GM23248 (cell line): ENCODE results near the gene SPA17. TPM values are rescaled to one million over a fixed set of nuclear protein-coding genes. Genes with fewer than 3 reads are reported as not detected.

Source experiments
- DNase-seq: peaks from one replicate; pipeline ENCODE4 v3.0.0-alpha.2; 2015
- H2AFZ ChIP-seq: fragments of 200-600 bp; sonication (generic); 2 replicates; pipeline ENCODE4 v1.6.1; 2016; ENCODE audit warnings: antibody characterized with exemption
- H3F3A ChIP-seq: fragments of 200-600 bp; sonication (generic); 2 replicates; pipeline ENCODE4 v1.6.1; 2016; ENCODE audit warnings: mild to moderate bottlenecking, antibody characterized with exemption, mixed run types; ENCODE audit not compliant: insufficient read depth
- H3K27ac ChIP-seq: fragments of 200-600 bp; sonication (generic); 2 replicates; pipeline ENCODE4 v1.5.1; 2016; ENCODE audit warnings: mild to moderate bottlenecking
- H3K27me3 ChIP-seq: fragments of 200-600 bp; sonication (generic); replicated peaks from 2 replicates; pipeline ENCODE4 v1.6.1; 2016; ENCODE audit warnings: mild to moderate bottlenecking; ENCODE audit not compliant: insufficient read depth
- H3K36me3 ChIP-seq: fragments of 200-600 bp; sonication (generic); 2 replicates; pipeline ENCODE4 v1.6.1; 2016; ENCODE audit warnings: low read depth, mild to moderate bottlenecking
- H3K4me1 ChIP-seq: fragments of 200-600 bp; sonication (generic); 2 replicates; pipeline ENCODE4 v1.6.1; 2016; ENCODE audit warnings: mild to moderate bottlenecking; ENCODE audit not compliant: insufficient read depth
- H3K4me2 ChIP-seq: fragments of 200-600 bp; sonication (generic); one replicate; pipeline ENCODE4 v1.6.1; 2016; ENCODE audit warnings: mild to moderate bottlenecking; ENCODE audit not compliant: unreplicated experiment
- H3K4me3 ChIP-seq: fragments of 200-600 bp; sonication (generic); 2 replicates; pipeline ENCODE4 v1.5.1; 2016; ENCODE audit warnings: mild to moderate bottlenecking
- H3K79me2 ChIP-seq: fragments of 200-600 bp; sonication (generic); 2 replicates; pipeline ENCODE4 v1.6.1; 2016; ENCODE audit warnings: mild to moderate bottlenecking; ENCODE audit not compliant: insufficient read depth
- H3K9ac ChIP-seq: fragments of 200-600 bp; sonication (generic); 2 replicates; pipeline ENCODE4 v1.6.1; 2016; ENCODE audit warnings: mild to moderate bottlenecking
- H3K9me2 ChIP-seq: fragments of 200-600 bp; sonication (generic); 2 replicates; pipeline ENCODE4 v1.6.1; 2016; ENCODE audit warnings: mixed run types, mild to moderate bottlenecking, moderate library complexity; ENCODE audit not compliant: insufficient read depth
- H3K9me3 ChIP-seq: fragments of 200-600 bp; sonication (generic); one replicate; pipeline ENCODE4 v1.6.1; 2017; ENCODE audit warnings: low read depth
- H4K20me1 ChIP-seq: fragments of 200-600 bp; sonication (generic); 2 replicates; pipeline ENCODE4 v1.6.0; 2016; ENCODE audit not compliant: insufficient read depth
- EZH2 ChIP-seq: fragments of 200-600 bp; sonication (generic); IDR thresholded peaks from 2 replicates; pipeline ENCODE4 v1.6.1; 2018; ENCODE audit warnings: antibody characterized with exemption, mild to moderate bottlenecking; ENCODE audit not compliant: insufficient read depth, poor library complexity, severe bottlenecking
- EZH2phosphoT487 ChIP-seq: fragments of 200-600 bp; sonication (generic); IDR thresholded peaks from 2 replicates; pipeline ENCODE4 v1.6.1; 2018; ENCODE audit warnings: antibody characterized with exemption, moderate library complexity, mild to moderate bottlenecking, low read depth; ENCODE audit not compliant: insufficient read depth
- WGBS, 2 experiments: methylation state at CpG; one replicate each; pipeline ENCODE4 v1.1.6; 2015 to 2017; ENCODE audit warnings: low lambda C conversion rate in 2 of 2, low coverage in 1 of 2; ENCODE audit errors: missing lambda C conversion rate in 2 of 2; 5-methylcytosine and 5-hydroxymethylcytosine counted together
- in situ Hi-C: fragments of 300-500 bp; cut with MboI; formaldehyde crosslinking; loops from 2 replicates; pipeline ENCODE4 v1.15.0; 2020
- polyA plus RNA-seq: library from polyadenylated mRNA; unstranded; fragments of >200 nt; fragmentation: Nextera tagmentation; extraction: Ambion mirVana; gene quantifications from 2 replicates; pipeline ENCODE4 v1.2.1, GENCODE V29; 2016
- total RNA-seq: library from RNA; depleted of rRNA; stranded (reverse); fragments of >200 nt; shearing (Covaris generic); gene quantifications from 2 replicates; pipeline ENCODE4 v1.2.3, GENCODE V29; 2014

Gene SPA17
- total and polyA plus RNA-seq, 2 experiments from 2014 or later, result 6.5 to 14.0 TPM

- no peaks in the 10 kb centered on the region for H4K20me1 ChIP-seq
Observed at GRCh38 chr11:124674571-124674970, 867 bp downstream of the SPA17 start.

GRCh38 chr11:124676386-124676785 is 2.7 kb downstream of the SPA17 start:
- TF ChIP-seq EZH2 (no peak), EZH2phosphoT487 (no peak)
- H3K9me2 ChIP-seq, result no peaks in the 10 kb centered on the region
- DNase-seq, result peak; percentile 78
- no peak overlapping the region for H3K9ac ChIP-seq
- no peaks in the 10 kb centered on the region for H3K9me3 ChIP-seq
- no peaks in the 10 kb centered on the region for H3F3A ChIP-seq
- H3K4me3 ChIP-seq, result 0 out of 2 replicates have a peak overlapping the region, but pooled peaks have one; percentile 3
- H4K20me1 ChIP-seq, result no peaks in the 10 kb centered on the region
- no peaks in the 10 kb centered on the region for H3K27me3 ChIP-seq
- H3K36me3 ChIP-seq, result no peaks in the 10 kb centered on the region
- 0 to 7% methylated on average over 2 of the region's 2 CpGs for WGBS, 2 experiments
- H2AFZ ChIP-seq, result peak overlapping the region; percentile 63
- no peaks in the 10 kb centered on the region for H3K79me2 ChIP-seq
- H3K4me1 ChIP-seq, result peaks cover 18% of the 10 kb centered on the region
- H3K4me2 ChIP-seq, result peak overlapping the region; percentile 10
- in situ Hi-C loops, result loop anchor here (10.0 kb wide), 1 partner anchor 88 kb away; the partner anchor contains the start of gene ESAM
- H3K27ac ChIP-seq, result no peak overlapping the region

More at GRCh38 chr11:124674571-124674970, 867 bp downstream of the SPA17 start:
- Histone ChIP-seq H3K9ac (peak overlapping the region; percentile 89), H3K4me3 (peak overlapping the region; percentile 89), H3F3A (no peaks in the 10 kb centered on the region), H3K27me3 (no peaks in the 10 kb centered on the region), H3K4me2 (peak overlapping the region; percentile 84), H2AFZ (peak overlapping the region; percentile 93), H3K4me1 (peaks cover 18% of the 10 kb centered on the region), H3K79me2 (no peaks in the 10 kb centered on the region), H3K27ac (peak overlapping the region; percentile 69), H3K36me3 (no peaks in the 10 kb centered on the region), H3K9me2 (no peaks in the 10 kb centered on the region), H3K9me3 (no peaks in the 10 kb centered on the region)
- DNase-seq, result no peak
- TF ChIP-seq EZH2, result no peak
- no peak for TF ChIP-seq EZH2phosphoT487
- WGBS, 2 experiments, result 89 to 91% methylated on average over 5 of the region's 5 CpGs
- in situ Hi-C loops, result loop anchor here (10.0 kb wide), 1 partner anchor 90 kb away; the partner anchor contains the start of gene ESAM

GRCh38 chr11:124678416-124678815 is 4.7 kb downstream of the SPA17 start:
- H3K9ac ChIP-seq, result no peak overlapping the region
- H3K36me3 ChIP-seq, result peaks cover 7% of the 10 kb centered on the region; the same call in 1 of the 2 replicates
- H3K27me3 ChIP-seq, result no peaks in the 10 kb centered on the region
- H3K27ac ChIP-seq, result no peak overlapping the region
- H3K4me1 ChIP-seq, result peaks cover 10% of the 10 kb centered on the region
- TF ChIP-seq EZH2phosphoT487, result no peak
- no peak for TF ChIP-seq EZH2
- DNase-seq, result no peak
- H2AFZ ChIP-seq, result no peak overlapping the region
- in situ Hi-C loops, result loop anchor here (10.0 kb wide), 1 partner anchor 86 kb away; the partner anchor contains the start of gene ESAM
- H3K4me3 ChIP-seq, result no peak overlapping the region
- H3K79me2 ChIP-seq, result no peaks in the 10 kb centered on the region
- WGBS, 2 experiments, result 71 to 73% methylated on average over 5 of the region's 5 CpGs
- H3K9me2 ChIP-seq, result no peaks in the 10 kb centered on the region
- H3F3A ChIP-seq, result no peaks in the 10 kb centered on the region
- H3K4me2 ChIP-seq, result no peak overlapping the region
- peaks cover 3% of the 10 kb centered on the region for H3K9me3 ChIP-seq
- no peaks in the 10 kb centered on the region for H4K20me1 ChIP-seq

GRCh38 chr11:124681421-124681820 is 7.7 kb downstream of the SPA17 start:
- in situ Hi-C loops, result no loop called here
- Histone ChIP-seq H3K4me2 (no peak overlapping the region), H3K9me2 (no peaks in the 10 kb centered on the region), H3K9ac (no peak overlapping the region), H3K9me3 (peaks cover 3% of the 10 kb centered on the region), H3K4me3 (no peak overlapping the region), H2AFZ (no peak overlapping the region), H3K79me2 (no peaks in the 10 kb centered on the region), H3K4me1 (peaks cover 5% of the 10 kb centered on the region), H4K20me1 (no peaks in the 10 kb centered on the region), H3F3A (no peaks in the 10 kb centered on the region), H3K36me3 (peaks cover 7% of the 10 kb centered on the region; the same call in 1 of the 2 replicates), H3K27me3 (no peaks in the 10 kb centered on the region), H3K27ac (no peak overlapping the region)
- no peak for DNase-seq
- WGBS, 2 experiments, result 96 to 98% methylated on average over 2 of the region's 2 CpGs
- TF ChIP-seq EZH2 (no peak), EZH2phosphoT487 (no peak)

- Histone ChIP-seq H3K4me3 (no peak overlapping the region), H4K20me1 (no peaks in the 10 kb centered on the region), H3K27ac (no peak overlapping the region), H3F3A (no peaks in the 10 kb centered on the region), H3K9ac (no peak overlapping the region), H3K36me3 (peaks cover 7% of the 10 kb centered on the region; the same call in 1 of the 2 replicates), H3K4me1 (no peaks in the 10 kb centered on the region), H3K27me3 (no peaks in the 10 kb centered on the region), H3K9me3 (peaks cover 3% of the 10 kb centered on the region), H2AFZ (no peak overlapping the region), H3K79me2 (no peaks in the 10 kb centered on the region), H3K9me2 (no peaks in the 10 kb centered on the region), H3K4me2 (no peak overlapping the region)
- TF ChIP-seq EZH2phosphoT487, result no peak
- no peak for TF ChIP-seq EZH2
- in situ Hi-C loops, result no loop called here
- 96 to 100% methylated on average over 1 of the region's 1 CpG for WGBS, 2 experiments
- no peak for DNase-seq
Observed at GRCh38 chr11:124682443-124682842, 8.7 kb downstream of the SPA17 start.
